ENCODE measurements around the gene MAD1L1.
"Not testable (repeated sequence)": the region's sequence is repeated elsewhere in the genome, so short reads cannot be mapped to it uniquely, and the experiment has no call there.

Gene MAD1L1

DNA sequence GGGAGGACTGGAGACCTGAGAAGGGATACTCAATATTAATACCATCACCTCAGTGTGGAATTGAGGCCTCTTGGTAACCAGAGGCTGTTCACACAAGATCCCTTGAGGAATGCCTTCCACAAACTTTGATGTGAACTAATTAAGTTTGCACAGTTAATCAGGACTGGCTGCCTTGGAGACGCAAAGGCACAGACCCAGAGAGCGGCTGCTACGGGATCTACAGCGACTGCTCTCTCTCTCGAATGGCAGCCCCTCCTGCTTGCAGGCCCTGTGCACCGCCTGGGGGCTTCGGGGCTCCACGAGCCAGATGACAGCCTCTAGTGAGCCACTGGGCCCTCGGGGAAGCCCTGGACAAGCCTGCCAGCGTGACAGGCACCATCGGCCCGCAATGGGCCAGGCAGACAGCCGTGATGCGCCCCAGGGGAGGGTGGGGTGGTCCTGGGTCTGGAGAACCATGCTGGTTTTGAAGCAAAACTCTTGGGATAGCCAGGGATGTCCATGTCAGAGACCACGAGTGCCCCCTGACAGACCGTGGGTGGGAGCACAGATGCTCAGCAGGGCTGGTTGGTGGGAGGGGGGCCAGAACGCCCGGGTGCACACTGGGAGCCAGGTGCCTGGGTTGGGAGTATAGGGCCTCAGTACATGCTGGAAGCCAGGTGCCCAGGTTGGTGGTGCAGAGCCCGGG lies 367.0 kb downstream of the MAD1L1 start:
- DNase-seq = no peak

DNA sequence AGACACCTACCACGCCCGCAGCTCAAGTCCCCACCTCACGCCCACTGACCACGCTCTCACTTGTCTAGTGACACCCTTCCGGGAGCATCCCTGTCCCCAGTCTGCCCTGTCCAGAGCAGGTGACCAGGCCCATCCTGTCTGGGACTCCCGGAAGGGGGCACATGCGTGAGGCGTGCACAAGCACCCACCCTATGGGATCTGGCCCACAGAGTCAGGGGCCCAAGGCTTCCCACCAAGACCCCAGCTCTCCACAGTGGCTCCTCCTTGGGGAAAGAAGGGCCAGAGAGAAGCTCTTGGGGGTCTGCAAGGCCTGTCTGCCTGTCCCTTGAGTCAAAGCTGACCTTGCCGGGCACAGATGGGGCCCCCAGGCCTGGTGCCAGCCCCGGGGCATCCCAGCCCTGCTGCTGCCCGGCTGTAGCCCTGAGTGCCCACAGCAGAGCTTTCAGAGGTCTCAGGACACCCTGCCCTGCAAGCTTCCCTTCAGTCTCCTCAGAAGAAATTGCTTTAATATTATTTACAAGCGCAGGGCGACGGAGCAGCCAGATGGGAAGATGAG lies 367.7 kb downstream of the MAD1L1 start:
- DNase-seq = no peak

DNA sequence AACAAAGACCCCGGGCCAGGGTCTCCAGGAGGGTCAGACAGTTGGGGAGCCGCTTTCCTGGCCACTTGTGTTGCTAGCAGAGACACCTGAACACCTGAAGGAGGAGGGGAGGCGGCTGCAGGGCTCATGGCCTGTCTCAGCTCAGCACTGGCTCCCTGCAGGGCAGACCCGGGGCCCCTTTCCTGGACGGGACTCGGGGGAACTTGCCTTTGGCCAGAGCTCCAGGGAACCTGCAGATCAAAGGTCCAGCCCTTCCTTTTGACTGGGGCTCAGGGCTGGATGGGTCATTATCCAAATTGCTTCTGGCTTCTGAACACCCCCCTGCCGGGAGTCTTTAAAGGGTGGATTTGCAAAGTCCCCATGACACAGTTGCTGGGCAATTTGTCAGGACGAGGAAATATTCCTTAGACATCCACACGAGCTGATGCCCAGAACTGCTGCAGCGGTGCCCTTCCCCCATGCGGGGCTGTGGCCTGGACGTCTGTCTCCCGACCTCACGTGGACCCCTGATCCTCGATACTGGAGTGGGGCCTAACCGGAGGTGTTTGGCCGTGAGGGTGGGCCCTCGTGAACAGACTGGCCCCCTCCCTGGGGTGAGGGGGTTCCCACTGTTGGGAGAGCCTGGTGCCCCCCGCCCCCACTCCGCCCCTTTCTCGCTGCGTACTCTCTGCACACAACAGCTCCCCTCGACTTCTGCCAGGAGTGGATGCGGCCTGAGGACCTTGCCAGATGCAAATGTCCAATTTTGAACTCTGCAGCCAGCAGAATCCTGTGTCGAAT lies 368.4 kb downstream of the MAD1L1 start:
- DNase-seq = no peak

DNA sequence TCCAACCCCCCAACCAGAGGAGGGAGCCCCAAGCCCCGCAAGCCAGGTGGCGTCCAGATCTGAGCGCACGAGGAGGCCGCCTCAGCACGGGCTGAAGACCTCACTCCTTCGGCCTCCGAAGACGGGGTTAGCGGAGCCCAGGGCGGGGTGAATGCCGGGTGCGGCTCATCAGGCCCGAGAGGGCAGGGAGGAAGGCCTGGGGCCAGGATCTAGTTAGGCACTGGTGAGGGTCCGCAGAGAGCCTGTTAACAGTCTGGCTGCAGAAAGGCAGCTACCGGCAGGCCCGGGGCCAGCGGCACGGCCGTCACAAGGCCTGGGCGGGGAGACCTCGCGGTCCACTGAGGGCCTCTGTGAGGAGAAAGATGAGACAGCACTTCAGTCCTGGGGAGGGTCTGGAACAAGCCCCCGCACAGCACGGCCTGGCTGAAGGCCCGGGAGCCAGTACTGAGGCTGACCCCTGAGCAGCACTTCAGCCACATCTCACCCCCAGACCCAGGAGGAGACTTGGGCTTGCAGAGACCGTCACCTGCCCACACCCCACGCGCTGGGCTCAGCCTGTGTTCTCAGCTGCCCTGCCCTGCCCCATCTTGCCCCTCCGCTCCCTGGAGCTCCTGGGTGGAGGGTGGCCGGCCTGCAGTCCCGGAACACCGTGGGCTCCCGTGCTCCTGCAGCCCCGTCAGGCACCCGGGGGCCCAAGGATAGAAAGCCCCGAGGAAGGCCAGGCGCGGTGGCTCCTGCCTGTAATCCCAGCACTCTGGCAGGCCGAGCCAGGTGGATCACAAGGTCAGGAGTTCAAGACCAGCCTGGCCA lies 369.4 kb downstream of the MAD1L1 start:
- no peak for DNase-seq

DNA sequence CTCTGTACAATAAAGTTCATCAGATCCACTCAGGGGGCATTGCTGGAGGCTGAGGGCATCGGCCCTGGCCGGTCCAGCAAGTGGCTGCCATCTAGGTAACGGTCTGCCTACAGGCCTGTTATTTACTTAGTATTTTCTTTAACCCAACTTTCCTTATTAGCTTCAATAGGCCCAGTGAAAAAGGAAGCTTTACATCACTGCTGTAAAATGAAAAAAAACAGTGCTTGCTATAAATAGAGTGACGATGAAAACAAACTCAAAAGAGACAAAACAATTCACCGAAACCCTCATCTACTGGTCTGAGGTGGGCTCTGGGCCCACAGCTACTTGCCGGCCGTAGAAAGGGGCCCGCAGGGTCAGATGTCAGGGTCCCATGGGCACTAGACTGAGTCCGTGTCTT lies 370.2 kb downstream of the MAD1L1 start:
- DNase-seq = no peak

DNA sequence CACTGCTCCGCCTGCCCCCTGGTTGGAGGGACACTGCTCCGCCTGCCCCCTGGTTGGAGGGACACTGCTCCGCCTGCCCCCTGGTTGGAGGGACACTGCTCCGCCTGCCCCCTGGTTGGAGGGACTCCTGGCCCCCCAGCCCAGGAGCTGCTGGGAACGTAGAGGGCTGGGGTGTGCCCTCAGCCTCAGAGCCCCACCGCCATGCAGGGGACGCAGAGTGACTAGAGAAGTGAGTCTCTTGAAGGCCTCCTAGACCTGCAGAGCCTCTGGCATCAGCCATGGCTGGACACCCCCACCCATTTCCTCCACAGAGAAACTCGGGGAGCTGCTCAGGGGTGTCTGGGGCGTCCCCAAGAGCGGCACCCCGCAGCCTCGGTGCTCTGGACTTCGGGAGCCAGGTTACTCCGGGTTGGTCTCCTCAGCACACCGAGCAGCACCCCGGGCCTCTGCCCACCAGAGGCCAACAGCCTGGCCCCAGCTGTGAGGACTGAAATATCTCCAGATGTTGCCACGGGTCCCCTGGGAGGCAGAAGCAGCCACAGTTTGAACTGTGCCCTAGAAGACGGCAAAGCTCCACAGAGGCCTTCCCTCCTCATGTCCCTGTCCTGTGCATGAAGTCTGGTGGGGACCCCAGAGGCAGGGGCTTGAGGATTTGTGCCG lies 370.8 kb downstream of the MAD1L1 start:
- no peak for DNase-seq

DNA sequence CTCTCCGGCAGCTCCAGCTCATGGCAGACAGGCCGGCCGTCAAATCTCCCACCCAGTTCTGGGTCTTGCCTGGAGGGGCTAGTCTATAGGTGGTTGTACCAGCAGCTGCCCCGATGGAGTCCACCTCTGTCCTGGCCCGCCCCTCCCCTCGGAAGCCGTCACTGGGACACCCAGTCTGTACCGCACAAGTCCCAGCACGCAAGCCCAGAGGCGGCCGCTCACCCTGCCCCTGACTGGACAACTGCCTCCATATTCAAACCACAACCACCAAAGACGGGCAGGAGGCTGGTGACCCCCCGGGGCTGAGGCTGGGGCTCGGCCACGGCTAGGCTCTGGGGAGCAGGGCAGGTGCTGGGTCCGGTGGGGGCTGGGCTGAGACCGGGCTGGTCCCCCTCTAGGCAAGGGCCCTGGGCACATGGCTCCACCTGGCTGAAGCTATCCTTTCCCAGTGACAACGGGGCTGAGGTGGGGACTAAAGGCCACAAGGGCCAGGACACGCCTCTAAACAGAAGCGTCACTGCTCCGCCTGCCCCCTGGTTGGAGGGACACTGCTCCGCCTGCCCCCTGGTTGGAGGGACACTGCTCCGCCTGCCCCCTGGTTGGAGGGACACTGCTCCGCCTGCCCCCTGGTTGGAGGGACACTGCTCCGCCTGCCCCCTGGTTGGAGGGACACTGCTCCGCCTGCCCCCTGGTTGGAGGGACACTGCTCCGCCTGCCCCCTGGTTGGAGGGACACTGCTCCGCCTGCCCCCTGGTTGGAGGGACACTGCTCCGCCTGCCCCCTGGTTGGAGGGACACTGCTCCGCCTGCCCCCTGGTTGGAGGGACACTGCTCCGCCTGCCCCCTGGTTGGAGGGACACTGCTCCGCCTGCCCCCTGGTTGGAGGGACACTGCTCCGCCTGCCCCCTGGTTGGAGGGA lies 371.6 kb downstream of the MAD1L1 start:
- not testable (repeated sequence) for DNase-seq

DNA sequence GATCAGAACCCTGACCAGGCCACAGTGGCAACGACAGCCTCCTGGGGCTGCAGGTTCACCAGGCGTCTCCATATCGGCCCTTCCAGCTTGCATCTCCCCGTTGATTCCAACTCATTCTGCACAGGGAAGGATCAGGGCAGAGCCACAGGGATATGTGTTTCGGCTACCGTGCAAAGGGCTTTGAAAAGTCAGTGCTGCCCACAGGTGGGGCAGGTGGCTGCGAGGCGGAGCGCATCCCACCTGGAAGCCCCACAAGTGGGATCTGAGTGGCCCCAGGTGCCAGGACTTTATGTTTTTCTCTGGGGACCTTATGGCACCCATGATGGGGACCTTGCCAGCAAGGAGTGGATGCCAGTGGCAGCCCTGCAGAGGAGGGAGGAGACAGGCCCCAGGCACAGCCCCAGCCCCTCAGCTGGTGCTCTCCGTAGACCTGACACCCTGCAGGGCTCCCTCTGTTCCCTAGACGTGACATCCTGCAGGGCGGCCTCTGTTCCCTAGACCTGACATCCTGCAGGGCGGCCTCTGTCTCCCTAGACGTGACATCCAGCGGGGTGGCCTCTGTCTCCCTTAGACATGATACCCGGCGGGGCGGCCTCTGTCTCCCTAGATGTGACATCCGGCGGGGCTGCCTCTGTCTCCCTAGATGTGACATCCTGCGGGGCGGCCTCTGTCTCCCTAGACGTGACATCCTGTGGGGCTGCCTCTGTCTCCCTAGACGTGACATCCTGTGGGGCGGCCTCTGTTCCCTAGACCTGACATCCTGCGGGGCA lies 373.3 kb downstream of the MAD1L1 start:
- DNase-seq = no peak

DNA sequence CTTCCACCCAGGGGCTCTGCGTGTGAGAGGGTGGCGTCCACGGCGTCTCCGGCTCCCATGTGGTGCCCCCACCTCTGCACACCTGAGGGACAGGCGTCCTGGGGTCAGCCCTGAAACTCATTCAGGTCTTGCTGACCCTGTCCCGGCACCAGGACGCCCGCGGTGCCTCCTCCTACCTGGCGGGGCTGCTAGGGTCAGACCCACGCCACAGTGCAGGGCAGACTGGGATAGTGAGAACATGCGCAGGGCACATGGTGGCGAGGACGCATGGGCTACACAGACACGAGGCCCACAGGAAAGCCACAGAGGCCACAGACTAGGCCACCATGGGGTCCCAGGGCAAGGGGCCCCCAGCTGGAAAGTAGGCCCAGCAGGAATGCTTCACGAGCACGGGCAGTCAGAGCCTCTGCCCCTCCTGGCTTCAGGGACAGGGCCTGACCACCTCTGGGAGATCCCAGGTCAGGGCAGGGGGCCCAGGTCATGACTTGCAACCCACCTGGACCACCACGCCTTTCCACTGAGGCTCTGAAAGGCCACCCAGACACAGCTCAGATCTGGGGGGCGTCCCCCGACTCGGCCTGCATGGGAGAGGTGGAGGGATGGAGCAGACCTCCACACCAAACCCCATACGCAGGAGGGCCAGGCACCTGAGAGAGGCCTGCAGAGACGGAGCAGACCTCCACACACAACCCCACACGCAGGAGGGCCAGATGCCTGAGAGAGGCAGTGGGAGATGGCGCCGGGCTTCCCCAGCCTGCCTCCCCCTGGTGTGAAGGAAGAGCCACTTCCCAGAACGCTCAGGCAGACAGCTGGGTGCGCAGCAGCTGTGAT lies 374.1 kb downstream of the MAD1L1 start:
- no peak for DNase-seq

DNA sequence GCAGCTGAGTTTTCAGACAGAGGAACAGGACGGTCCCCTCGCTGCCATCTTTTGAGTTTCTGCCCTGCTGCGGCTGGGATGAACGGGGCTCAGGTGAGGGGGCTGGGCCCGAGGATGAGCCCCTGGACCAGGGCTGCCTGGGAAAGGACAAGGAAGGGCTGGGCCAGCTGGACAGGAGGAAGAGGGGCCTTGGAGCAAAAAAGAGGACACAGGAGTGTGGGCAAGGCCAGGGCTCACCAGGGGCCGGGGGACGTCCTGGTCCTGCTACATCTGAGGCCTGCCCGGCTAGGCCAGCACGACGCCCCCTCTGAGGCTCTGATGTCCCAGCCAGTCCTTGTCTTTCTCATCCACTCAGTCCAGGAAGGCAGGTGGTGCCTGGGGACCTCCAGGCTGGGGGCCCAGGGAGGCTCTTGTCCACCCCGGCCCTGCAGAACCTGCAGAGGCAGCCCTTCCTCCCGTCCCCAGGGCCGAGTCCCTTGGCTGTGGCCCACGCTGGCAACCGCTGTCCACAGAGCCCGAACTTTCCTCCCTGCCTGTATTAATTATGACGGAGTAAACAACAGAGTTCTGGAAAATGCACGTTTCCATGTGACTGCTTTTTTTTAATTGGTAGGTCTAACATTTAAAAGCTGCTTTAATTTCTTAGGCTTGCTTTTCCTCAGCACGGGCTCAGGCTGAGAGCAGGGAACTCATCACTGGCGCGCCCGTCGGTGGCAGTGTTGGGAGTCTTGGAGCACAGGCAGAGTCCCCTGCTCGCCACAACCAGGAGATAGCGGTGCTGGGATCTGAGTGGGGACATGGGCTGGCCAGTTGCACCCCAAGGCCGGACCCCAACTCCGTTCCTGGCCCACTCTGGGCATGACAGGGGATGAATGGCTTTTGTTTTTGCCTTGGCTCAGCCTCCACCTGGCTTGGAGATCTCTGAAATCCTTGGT lies 375.0 kb downstream of the MAD1L1 start:
- no peak for DNase-seq

DNA sequence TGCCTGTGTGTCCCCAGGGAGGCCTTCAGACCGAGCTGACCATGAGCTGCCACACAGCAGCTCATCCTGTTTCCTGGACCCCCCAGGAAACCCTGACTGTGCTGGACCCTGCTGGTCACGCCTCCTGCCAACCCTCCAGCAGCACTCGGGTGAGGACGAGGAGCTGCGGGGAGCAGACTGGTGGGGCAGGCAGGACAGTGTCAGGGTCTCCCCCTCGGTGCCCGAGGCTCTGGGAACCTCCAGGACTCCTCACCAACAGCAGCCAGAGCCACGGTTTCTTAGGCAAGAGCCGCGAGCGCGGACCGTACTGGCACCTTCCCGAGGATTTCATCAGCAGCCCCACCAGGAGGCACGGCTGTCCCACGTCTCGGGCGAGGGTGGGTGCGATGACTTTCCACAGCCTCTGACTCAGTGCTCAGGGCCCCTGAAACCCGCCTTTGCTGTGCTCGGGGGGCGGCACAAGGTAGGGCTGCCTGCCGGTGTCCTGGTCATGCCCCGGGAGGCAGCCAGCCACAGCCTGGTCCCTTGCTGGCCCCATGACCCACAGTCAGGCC lies 375.8 kb downstream of the MAD1L1 start:
- no peak for DNase-seq

DNA sequence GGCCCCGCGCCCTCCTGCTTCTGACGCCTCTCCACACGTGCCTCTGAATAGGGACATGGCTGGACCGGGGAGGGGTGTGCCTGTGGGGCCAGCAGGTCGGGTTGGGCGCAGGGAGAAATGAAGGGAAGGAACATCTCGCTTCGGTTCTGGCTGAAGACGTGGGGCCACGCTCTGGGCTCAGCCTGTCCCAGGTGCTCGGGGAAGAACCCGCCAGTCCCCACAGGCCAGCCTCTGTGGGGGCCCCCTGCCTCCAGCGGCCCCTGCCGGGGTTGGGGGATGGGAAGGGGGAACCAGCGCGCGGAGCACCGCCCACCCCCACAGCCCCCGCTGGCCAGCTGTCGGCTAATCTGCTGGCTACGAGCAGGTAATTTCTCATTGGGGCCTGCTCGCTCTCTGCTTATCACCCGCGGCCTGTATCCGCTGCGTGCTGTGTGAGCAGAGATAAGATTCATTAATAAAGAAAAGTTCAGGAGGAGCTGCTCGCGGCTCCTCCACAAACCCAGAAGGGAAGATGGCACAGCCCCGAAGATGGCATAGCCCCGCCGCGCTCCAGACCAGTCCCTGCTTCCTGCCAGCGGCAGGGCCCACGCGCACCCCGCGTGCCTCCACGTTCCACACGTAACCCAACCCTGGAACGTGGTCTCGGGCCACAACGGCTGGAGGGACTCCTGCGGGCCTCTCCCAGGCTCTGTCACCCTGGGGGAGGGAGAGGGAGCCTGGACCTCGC lies 376.4 kb downstream of the MAD1L1 start:
- DNase-seq = no peak

DNA sequence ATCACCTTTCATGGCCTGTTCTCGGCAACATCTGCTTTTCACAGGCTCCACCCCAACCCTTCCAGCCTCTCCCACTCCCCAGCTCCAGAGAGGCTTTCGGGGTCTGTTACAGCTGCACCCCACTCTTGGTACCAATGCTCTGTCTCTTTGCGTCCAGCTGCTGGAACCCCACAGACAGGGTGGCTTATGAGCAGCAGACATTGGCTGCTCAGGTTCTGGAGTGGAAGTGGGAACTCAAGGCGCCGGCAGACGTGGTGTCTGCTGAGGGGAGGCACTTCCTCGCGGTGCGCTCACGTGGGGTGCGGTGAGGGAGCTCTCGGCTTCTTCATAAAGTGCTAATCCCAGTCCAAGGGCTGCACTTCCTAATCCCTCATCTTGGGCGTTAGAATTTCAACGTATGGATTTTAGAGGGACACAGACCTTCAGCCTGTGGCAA lies 377.0 kb downstream of the MAD1L1 start:
- DNase-seq = no peak

DNA sequence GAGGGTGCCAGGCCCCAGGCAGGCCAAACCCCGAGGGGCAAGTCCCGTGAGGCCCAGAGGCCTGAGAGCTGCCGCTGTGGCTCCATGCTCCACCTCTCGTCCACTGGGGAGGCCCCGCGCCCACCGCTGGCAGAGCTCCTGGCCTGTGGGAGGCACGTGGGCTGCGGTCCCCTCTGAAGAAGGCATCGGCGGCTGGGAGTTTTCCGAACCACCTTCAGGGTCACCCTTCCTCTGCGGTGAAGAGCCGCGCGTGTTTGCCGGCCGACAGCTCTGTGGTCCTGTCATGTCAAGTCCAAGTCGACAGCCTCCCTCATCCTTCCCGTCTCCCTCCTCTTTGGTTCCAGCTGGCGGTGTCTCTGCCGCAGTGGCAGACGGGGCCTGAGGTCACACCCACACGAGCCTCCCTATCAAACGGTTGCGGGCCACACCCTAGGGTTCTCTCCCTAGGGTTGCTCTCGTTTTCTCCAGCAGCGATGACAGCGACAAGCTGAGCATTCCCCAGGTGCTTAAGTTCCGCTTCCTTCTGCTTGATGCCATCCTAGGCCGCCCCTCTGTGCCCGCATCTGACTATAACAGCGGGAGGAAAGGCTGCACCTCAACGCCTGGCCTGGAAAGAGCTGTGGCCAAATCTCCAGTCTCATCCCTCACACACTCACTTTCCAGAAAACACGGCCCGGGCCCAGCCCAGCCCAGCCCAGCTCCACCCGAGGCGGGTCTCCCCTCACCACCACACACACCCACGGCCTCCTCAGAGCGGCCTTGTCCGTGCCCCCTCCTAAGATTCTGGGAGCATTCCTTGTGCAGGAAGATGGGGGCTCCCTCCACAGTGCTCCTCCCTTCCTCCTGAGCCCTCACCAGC lies 377.6 kb downstream of the MAD1L1 start:
- no peak for DNase-seq

DNA sequence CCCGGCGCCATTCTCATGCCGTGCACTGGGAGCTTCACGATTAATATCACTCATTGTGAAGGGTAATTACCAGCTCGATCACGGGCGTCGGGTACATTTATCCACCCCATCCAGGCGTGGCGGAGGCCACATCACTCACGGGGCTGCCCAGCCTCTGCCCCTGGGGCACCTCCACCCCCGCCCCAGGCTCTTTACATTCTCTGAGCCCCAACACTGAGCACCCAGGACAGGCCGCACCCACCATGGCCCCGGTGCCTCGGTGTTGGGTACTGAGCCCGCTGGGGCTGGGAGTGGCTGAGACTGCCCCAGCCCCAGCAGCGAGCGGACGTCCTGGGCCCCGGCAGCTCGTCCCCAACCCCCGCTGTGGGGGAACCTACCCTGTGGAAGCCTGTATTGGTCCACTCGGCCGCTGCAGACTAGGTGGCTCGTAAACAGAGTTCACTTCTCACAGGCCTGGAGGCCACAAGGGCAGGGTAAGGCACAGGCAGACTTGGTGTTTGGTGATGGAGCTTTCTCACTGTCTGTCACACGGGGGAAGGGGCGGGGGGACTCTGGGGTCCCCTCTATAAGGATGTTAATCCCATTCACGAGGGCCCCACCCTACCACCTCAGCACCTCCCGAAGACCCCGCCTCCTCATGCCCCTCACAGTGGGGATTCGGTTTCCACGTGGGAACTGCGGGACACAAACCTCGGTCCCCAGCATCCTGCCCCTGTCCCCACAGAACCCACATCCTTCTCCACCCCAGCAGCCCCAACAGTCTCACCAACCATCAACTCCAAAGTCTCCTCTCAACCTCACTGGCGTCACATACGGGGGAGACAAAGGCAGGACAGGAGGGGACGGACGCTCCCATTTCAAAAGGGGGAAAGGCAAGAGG lies 378.5 kb downstream of the MAD1L1 start:
- DNase-seq = peak; percentile 5

All from activated gamma-delta T cell treated with Interleukin-2 at 50 U/mL for 16 hours (primary cell).